Measurements from ENCODE around the gene ULK3. TPM values are rescaled to one million over a fixed set of nuclear protein-coding genes. Genes with fewer than 3 reads are reported as not detected.

ULK3 gene
- total RNA-seq, 1 experiment from 2014 or later = 14.3 TPM

- Histone ChIP-seq H3K27ac (0 out of 2 replicates have a peak overlapping the region, but pooled peaks have one; percentile 9), H3K4me3 (no peak overlapping the region), H3K9me3 (replicated peaks) (no peaks in the 10 kb centered on the region), H3K27me3 (replicated peaks) (no peaks in the 10 kb centered on the region), H3K4me1 (replicated peaks) (peaks cover 5% of the 10 kb centered on the region; the same call in 1 of the 2 replicates), H3K36me3 (peaks cover 41% of the 10 kb centered on the region)
- peak; percentile 63 to 73 for DNase-seq (ENCODE audit: low read depth in 1 of 2, low spot score in 2 of 2)
These were observed 42.9 kb downstream of the ULK3 start for GRCh38 chr15:74799856-74800558.

DNA sequence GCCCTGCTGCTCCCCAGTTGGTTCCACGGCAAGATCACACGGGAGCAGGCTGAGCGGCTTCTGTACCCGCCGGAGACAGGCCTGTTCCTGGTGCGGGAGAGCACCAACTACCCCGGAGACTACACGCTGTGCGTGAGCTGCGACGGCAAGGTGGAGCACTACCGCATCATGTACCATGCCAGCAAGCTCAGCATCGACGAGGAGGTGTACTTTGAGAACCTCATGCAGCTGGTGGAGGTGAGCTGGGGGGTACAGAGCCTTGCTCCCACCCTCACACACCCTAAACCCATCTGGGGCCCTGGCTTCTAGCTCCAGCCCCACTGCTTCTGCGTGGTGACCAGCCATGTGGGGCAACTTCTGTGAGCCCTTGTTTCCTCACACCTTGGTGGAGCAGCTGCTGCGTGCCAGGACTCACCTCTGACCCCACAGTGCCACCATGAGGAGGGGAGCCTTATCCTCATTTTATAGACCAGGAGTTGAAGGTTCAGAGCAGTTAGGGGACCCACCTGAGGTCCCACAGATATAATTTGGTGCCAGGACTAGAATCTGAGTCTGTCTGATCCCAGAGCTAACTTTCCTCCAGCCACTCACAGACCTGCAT, 43.6 kb downstream of the ULK3 start:
- Histone ChIP-seq H3K4me1 (replicated peaks) (peaks cover 5% of the 10 kb centered on the region; the same call in 1 of the 2 replicates), H3K27ac (no peak overlapping the region), H3K27me3 (replicated peaks) (no peaks in the 10 kb centered on the region), H3K4me3 (no peak overlapping the region), H3K9me3 (replicated peaks) (no peaks in the 10 kb centered on the region), H3K36me3 (peaks cover 41% of the 10 kb centered on the region)
- DNase-seq (ENCODE audit: low read depth in 1 of 2, low spot score in 2 of 2) = no peak

GRCh38 chr15:74798388-74799254, 44.3 kb downstream of the ULK3 start:
- Histone ChIP-seq H3K27me3 (replicated peaks) (no peaks in the 10 kb centered on the region), H3K36me3 (peaks cover 36% of the 10 kb centered on the region), H3K4me1 (replicated peaks) (peaks cover 5% of the 10 kb centered on the region; the same call in 1 of the 2 replicates), H3K4me3 (no peak overlapping the region), H3K9me3 (replicated peaks) (no peaks in the 10 kb centered on the region), H3K27ac (no peak overlapping the region)
- no peak for DNase-seq (ENCODE audit: low read depth in 1 of 2, low spot score in 2 of 2)

DNA sequence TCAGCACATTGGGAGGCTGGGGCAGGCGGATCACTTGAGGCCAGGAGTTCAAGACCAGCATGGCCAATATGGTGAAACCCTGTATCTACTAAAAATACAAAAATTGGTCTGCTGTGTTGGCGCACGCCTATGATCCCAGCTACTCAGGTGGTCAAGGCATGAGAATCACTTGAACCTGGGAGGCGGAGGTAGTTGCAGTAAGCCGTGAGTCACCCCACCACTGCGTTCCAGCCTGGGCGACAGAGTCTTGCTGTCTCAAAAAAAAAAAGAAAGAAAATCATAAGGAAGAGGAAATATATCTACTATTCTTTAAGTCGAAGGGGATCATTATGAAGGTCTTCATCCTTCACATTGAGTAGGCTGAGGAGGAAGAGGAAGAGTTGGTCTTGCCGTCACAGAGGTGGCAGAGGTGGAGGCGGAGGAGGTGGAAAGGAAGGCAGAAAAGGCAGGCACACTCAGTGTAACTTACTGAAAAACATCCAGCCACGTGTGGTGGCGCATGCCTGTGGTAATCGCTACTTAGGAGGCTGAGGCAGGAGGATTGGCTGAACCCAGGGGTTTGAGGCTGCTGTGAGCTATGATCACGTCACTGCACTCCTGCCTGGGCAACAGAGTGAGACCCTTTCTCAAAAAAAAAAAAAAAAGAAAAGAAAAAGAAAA, 46.9 kb downstream of the ULK3 start:
- no peak for DNase-seq (ENCODE audit: low read depth in 1 of 2, low spot score in 2 of 2)

GRCh38 chr15:74794970-74795349, 48.0 kb downstream of the ULK3 start:
- no peak for DNase-seq (ENCODE audit: low read depth in 1 of 2, low spot score in 2 of 2)
- H3K27ac ChIP-seq = no peak overlapping the region
- no peak overlapping the region for H3K4me3 ChIP-seq
- H3K27me3 ChIP-seq (replicated peaks) = no peaks in the 10 kb centered on the region
- peaks cover 12% of the 10 kb centered on the region for H3K36me3 ChIP-seq
- peaks cover 16% of the 10 kb centered on the region for H3K4me1 ChIP-seq (replicated peaks)
- H3K9me3 ChIP-seq (replicated peaks) = no peaks in the 10 kb centered on the region

More for the DNA sequence above, 46.9 kb downstream of the ULK3 start:
- peaks cover 23% of the 10 kb centered on the region for H3K36me3 ChIP-seq
- H3K9me3 ChIP-seq (replicated peaks) = no peaks in the 10 kb centered on the region
- H3K4me1 ChIP-seq (replicated peaks) = peaks cover 8% of the 10 kb centered on the region
- H3K27ac ChIP-seq = no peak overlapping the region
- no peak overlapping the region for H3K4me3 ChIP-seq
- no peaks in the 10 kb centered on the region for H3K27me3 ChIP-seq (replicated peaks)

GRCh38 chr15:74794248-74794969, 48.5 kb downstream of the ULK3 start:
- Histone ChIP-seq H3K27ac (no peak overlapping the region), H3K4me1 (replicated peaks) (peaks cover 19% of the 10 kb centered on the region), H3K4me3 (no peak overlapping the region), H3K36me3 (peaks cover 7% of the 10 kb centered on the region), H3K27me3 (replicated peaks) (no peaks in the 10 kb centered on the region), H3K9me3 (replicated peaks) (no peaks in the 10 kb centered on the region)
- no peak for DNase-seq (ENCODE audit: low read depth in 1 of 2, low spot score in 2 of 2)

GRCh38 chr15:74793135-74794028, 49.6 kb downstream of the ULK3 start:
- DNase-seq (ENCODE audit: low read depth in 1 of 2, low spot score in 2 of 2) = no peak
- H3K27ac ChIP-seq = no peak overlapping the region
- no peaks in the 10 kb centered on the region for H3K9me3 ChIP-seq (replicated peaks)

DNA sequence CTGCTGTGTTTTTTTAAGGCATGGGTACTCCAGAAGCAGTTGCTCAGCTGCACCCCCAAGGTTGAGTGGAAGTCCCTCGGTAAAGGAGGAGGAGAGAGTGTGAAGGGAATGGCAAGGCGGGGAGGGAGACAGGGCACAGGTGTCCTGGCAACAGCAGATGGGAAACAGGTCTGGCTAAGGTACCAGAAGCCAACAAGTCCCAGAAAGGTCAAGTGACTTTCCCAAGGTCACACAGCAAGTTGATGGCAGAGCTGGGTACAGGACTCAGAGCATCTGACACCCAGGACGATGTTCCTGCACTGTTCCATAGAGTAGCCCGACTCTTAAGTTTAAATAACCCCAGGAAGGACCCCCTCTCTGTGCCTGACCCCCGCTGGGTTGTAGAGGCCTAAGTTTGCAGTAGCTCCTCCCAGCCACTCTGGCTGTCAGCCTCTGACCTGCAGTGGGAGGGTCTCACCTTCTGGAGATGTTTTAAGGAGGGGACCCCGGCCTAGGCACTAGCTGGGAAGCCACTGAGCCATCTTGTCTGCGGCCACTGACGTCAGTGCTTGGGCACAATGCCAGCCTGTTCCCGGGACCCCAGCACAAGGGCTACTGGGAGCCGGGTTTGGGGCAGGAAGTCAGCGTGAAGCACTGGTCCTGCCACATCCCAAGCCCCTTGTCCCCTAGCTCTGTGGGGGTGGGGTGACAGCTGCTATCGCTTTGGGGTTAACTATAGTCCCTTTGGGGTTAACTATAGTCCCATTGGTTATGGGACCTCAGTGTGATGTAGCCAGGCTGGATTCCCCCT, 50.5 kb downstream of the ULK3 start:
- Histone ChIP-seq H3K4me3 (no peak overlapping the region), H3K4me1 (replicated peaks) (peaks cover 25% of the 10 kb centered on the region), H3K27me3 (replicated peaks) (no peaks in the 10 kb centered on the region), H3K9me3 (replicated peaks) (no peaks in the 10 kb centered on the region), H3K27ac (no peak overlapping the region), H3K36me3 (peaks cover 5% of the 10 kb centered on the region; the same call in 1 of the 2 replicates)
- no peak for DNase-seq (ENCODE audit: low read depth in 1 of 2, low spot score in 2 of 2)

More at GRCh38 chr15:74793135-74794028, 49.6 kb downstream of the ULK3 start:
- Histone ChIP-seq H3K27me3 (replicated peaks) (no peaks in the 10 kb centered on the region), H3K4me3 (no peak overlapping the region), H3K36me3 (peaks cover 5% of the 10 kb centered on the region; the same call in 1 of the 2 replicates), H3K4me1 (replicated peaks) (peaks cover 23% of the 10 kb centered on the region)

DNA sequence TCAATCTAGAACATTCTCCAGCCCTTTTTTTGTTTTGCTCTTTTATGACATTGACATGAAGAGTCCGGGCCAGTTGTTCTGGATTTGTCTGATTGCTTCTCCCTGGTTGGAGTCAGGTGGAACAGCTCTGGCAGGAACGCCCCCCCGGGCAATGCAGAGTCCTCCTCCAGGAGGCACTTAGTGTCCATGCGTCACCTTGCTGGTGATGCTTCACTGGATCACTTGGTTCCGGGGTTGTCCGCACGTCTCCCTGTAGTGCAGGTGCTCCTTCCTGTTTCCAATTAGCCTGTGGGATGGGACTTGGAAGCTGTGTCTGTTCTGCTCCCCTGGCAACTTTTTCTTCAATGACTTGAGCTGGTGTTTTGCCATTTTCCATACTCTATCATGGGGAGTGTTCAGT, 51.3 kb downstream of the ULK3 start:
- Histone ChIP-seq H3K27me3 (replicated peaks) (no peaks in the 10 kb centered on the region), H3K27ac (no peak overlapping the region), H3K36me3 (peaks cover 5% of the 10 kb centered on the region; the same call in 1 of the 2 replicates), H3K4me3 (no peak overlapping the region), H3K4me1 (replicated peaks) (peaks cover 27% of the 10 kb centered on the region), H3K9me3 (replicated peaks) (no peaks in the 10 kb centered on the region)
- no peak for DNase-seq (ENCODE audit: low read depth in 1 of 2, low spot score in 2 of 2)

- Histone ChIP-seq H3K4me1 (replicated peaks) (peaks cover 27% of the 10 kb centered on the region), H3K27me3 (replicated peaks) (no peaks in the 10 kb centered on the region), H3K4me3 (no peak overlapping the region), H3K27ac (peak overlapping the region; percentile 42), H3K9me3 (replicated peaks) (no peaks in the 10 kb centered on the region), H3K36me3 (peaks cover 5% of the 10 kb centered on the region; the same call in 1 of the 2 replicates)
- DNase-seq (ENCODE audit: low read depth in 1 of 2, low spot score in 2 of 2) = no peak
These were observed 51.9 kb downstream of the ULK3 start for GRCh38 chr15:74791007-74791406.

GRCh38 chr15:74790080-74790916, 52.7 kb downstream of the ULK3 start:
- Histone ChIP-seq H3K4me3 (no peak overlapping the region), H3K36me3 (peaks cover 8% of the 10 kb centered on the region; the same call in 1 of the 2 replicates), H3K27me3 (replicated peaks) (no peaks in the 10 kb centered on the region), H3K4me1 (replicated peaks) (peaks cover 27% of the 10 kb centered on the region), H3K27ac (peak overlapping the region; percentile 42), H3K9me3 (replicated peaks) (no peaks in the 10 kb centered on the region)
- DNase-seq (ENCODE audit: low read depth in 1 of 2, low spot score in 2 of 2) = peak; percentile 88 to 92
